GM21737 (cell line): ENCODE results near the gene GABRP.

Source experiments
- ATAC-seq: cut with Tn5 transposase; IDR thresholded peaks from one replicate; pipeline ENCODE4 v1.9.1; 2021; ENCODE audit warnings: mild to moderate bottlenecking, moderate library complexity; ENCODE audit not compliant: unreplicated experiment

GABRP gene

DNA sequence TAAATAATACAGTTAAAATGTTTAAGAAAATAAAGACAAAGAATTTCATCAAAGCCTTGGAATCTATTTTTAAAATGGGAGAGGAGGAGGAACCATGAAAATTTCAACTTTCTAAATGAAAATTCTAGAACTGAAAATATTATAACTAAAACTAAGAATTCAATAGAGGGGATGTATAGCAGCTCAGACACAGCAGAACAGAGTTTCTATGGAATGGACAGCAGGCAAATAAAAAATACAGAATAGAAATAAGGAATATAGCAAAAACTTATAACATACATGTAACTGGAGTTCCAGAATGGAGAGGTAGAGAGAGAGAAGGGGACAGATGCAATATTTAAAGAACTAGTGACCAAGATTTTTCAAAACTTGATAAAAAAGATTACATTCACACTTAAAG lies 76.9 kb downstream of the GABRP start:
- ATAC-seq = no peak

DNA sequence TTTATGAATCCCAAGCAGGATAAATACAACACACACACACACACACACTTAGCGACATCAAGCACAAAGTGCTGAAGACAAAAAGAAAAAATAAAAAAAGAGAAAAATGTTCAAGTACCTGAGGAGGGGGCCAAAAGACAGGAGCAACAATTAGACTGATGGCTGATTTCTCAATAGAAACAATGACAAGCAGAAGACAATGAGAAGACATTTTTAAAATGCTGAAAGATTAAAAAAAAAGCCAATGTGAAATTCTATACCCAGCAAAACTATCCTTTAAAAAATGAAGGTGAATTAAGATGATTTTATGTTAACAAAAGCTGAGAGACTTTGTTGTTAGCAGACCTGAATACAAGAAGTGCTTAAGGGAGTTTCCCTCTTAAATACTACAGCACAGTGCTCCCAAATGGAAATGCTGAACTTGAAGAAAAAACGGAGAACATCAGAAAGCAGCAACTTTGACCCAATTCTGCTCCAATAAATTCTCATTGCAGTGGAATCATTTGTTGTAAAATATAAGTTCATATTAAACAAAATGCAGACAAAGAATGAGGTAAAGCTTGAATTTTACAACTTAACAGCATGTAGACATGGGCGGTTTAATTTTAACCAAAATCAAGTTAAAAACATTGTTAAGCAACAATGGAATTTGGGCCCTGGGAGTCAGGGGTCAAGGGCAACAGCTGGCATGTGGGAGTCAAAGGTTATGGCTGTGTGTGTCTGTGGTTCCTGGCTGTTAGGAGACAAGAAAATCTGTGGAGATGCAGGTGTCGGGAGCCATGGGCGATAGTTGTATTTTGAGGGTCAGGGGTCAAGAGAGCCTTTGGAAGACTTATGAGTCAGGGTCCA lies 77.5 kb downstream of the GABRP start:
- no peak for ATAC-seq

DNA sequence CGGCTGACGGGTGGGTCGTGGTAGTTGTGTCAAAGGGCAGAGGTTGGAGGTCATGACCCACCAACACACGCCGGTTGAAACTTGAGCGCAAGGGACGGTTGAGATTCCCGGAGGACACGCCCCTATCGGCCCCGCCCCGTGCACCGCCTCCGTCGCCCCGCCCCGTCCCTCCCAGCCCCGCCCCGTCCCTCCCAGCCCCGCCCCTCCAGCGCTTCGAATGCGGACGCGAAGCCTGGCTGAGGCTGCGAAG lies 78.1 kb downstream of the GABRP start:
- ATAC-seq = no peak

DNA sequence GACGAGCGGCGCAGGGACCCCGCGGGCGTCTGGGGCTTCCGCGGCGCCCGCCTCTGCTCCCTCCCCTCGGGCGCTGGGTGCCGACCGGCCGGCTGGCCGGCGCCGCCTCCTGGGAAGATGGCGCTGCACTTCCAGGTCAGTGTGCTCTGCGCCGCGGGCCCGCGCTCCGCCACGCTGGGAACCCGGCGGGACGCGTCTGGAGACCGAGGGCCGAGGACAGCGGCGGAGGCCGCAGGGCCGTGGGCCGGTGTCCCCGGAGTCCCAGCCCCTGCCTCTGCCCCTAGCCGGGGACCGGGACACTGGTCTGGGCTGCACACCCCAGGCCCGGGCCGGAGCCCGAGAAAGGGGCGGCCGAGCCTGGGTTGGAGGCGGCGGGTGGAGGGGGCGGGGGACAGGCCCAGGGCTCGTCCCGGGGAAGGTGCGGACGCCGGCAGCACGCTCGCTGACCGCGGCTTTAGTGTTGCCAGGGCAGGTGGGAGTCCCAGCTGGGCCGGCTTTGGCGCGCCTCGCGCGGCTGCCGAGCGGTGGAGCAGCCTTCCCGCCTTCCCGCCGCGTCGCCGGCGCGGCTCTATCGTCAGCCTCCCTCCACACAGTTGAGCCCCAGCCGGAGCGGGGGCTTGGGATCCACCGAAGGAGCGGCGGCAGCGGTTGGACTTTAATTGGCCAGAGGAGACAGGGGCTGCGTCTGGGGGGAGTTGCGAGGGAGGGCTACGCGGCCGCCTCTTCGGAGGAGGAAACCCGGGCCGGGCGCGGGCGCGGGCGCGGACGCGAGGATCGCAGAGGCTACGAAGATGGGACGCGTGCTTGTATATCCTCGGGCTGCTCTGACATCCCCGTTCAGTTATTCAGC lies 78.6 kb downstream of the GABRP start, which contains the start of gene RANBP17:
RANBP17 (plus strand) TSS at position 102 of the 850 bp plus-strand sequence.
- ATAC-seq = no peak

DNA sequence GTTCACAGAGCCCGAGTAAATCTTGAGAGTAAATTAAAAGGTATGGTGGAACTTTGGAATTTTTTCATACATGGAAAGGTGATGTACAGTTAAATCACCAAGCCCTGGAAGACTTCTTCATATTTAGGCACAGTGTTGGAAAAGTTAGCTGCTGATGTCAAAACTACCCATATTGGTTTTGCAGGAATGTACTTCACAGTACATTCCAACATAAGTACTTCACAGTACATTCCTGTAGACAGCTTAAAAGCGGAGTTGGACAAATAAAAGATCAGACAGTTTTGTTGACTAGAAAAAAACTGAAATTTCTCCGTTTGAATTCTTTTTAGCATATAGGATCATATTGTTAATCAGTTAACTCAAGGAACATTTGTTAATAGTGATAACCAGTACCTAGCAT lies 80.1 kb downstream of the GABRP start:
- ATAC-seq = no peak
